Measurements from ENCODE around the gene GNAI3.

GNAI3 gene

GRCh38 chr1:109548321-109549267 is at the start of gene GNAI3 (continued):
- TF ChIP-seq ZNF513 (tag by site-specific recombination; IDR thresholded peaks at IDR 0.05) (no peak), ZNF830 (tag by site-specific recombination; IDR thresholded peaks at IDR 0.05; ENCODE audit: low read depth) (no peak), YY2 (tag by site-specific recombination; IDR thresholded peaks at IDR 0.05) (0 out of 2 replicates have a peak, but pooled peaks have one; percentile 19), ZNF211 (tag by site-specific recombination; IDR thresholded peaks at IDR 0.05; ENCODE audit: low read depth) (no peak), ZNF560 (tag by site-specific recombination; IDR thresholded peaks at IDR 0.05; ENCODE audit: borderline replicate concordance) (no peak), BCL11A (tag by site-specific recombination; IDR thresholded peaks at IDR 0.05; ENCODE audit: low read depth) (no peak), HIC1 (tag by site-specific recombination; IDR thresholded peaks at IDR 0.05) (no peak), MYNN (tag by site-specific recombination; IDR thresholded peaks at IDR 0.05; ENCODE audit: borderline replicate concordance) (no peak), KLF9 (tag by site-specific recombination; IDR thresholded peaks at IDR 0.05; ENCODE audit: low read depth) (peak; percentile 93), ZNF341 (tag by site-specific recombination; IDR thresholded peaks at IDR 0.05; ENCODE audit: low read depth) (peak; percentile 60), ZNF701 (tag by site-specific recombination; IDR thresholded peaks at IDR 0.05) (no peak), ZNF747 (tag by site-specific recombination; IDR thresholded peaks at IDR 0.05) (no peak), TRIM28 (IDR thresholded peaks at IDR 0.05; ENCODE audit: borderline replicate concordance, low read length) (no peak), ZNF600 (tag by site-specific recombination; IDR thresholded peaks at IDR 0.05) (0 out of 2 replicates have a peak, but pooled peaks have one; percentile 64), GFI1B (tag by site-specific recombination; IDR thresholded peaks at IDR 0.05) (no peak), ZNF629 (tag by site-specific recombination; IDR thresholded peaks at IDR 0.05) (peak; percentile 95), ZSCAN18 (tag by site-specific recombination; IDR thresholded peaks at IDR 0.05) (no peak), GLI2 (tag by site-specific recombination; IDR thresholded peaks at IDR 0.05; ENCODE audit: borderline replicate concordance, low read depth) (no peak), KLF10 (tag by site-specific recombination; IDR thresholded peaks at IDR 0.05) (peak; percentile 67), SCRT2 (tag by site-specific recombination; IDR thresholded peaks at IDR 0.05) (no peak), ZNF274 (IDR thresholded peaks at IDR 0.05; ENCODE audit: low read length) (no peak), ZNF274 (tag by site-specific recombination; IDR thresholded peaks at IDR 0.05; ENCODE audit: borderline replicate concordance) (no peak), ZNF76 (tag by site-specific recombination; IDR thresholded peaks at IDR 0.05; ENCODE audit: borderline replicate concordance, low read depth) (peak; percentile 73), TCF7L2 (IDR thresholded peaks at IDR 0.05; ENCODE audit: borderline replicate concordance, low read depth, low read length) (no peak), ZSCAN30 (tag by site-specific recombination; IDR thresholded peaks at IDR 0.05) (no peak), ZNF16 (tag by site-specific recombination; IDR thresholded peaks at IDR 0.05; ENCODE audit: low read depth) (no peak), WT1 (tag by site-specific recombination; IDR thresholded peaks at IDR 0.05) (no peak), ZNF777 (tag by site-specific recombination; IDR thresholded peaks at IDR 0.05; ENCODE audit: borderline replicate concordance) (peak; percentile 86; the same call in 1 of the 2 replicates)
- TF ChIP-seq, protein P1, sequence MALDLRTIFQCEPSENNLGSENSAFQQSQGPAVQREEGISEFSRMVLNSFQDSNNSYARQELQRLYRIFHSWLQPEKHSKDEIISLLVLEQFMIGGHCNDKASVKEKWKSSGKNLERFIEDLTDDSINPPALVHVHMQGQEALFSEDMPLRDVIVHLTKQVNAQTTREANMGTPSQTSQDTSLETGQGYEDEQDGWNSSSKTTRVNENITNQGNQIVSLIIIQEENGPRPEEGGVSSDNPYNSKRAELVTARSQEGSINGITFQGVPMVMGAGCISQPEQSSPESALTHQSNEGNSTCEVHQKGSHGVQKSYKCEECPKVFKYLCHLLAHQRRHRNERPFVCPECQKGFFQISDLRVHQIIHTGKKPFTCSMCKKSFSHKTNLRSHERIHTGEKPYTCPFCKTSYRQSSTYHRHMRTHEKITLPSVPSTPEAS (tag by site-specific recombination; IDR thresholded peaks at IDR 0.05) = no peak
- TF ChIP-seq, protein P2, sequence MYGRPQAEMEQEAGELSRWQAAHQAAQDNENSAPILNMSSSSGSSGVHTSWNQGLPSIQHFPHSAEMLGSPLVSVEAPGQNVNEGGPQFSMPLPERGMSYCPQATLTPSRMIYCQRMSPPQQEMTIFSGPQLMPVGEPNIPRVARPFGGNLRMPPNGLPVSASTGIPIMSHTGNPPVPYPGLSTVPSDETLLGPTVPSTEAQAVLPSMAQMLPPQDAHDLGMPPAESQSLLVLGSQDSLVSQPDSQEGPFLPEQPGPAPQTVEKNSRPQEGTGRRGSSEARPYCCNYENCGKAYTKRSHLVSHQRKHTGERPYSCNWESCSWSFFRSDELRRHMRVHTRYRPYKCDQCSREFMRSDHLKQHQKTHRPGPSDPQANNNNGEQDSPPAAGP (tag by site-specific recombination; IDR thresholded peaks at IDR 0.05) = peak; percentile 73
- TF ChIP-seq, protein P3, sequence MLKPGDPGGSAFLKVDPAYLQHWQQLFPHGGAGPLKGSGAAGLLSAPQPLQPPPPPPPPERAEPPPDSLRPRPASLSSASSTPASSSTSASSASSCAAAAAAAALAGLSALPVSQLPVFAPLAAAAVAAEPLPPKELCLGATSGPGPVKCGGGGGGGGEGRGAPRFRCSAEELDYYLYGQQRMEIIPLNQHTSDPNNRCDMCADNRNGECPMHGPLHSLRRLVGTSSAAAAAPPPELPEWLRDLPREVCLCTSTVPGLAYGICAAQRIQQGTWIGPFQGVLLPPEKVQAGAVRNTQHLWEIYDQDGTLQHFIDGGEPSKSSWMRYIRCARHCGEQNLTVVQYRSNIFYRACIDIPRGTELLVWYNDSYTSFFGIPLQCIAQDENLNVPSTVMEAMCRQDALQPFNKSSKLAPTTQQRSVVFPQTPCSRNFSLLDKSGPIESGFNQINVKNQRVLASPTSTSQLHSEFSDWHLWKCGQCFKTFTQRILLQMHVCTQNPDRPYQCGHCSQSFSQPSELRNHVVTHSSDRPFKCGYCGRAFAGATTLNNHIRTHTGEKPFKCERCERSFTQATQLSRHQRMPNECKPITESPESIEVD (tag by site-specific recombination; IDR thresholded peaks at IDR 0.05) = no peak
